ENCODE results near the gene SLC44A3.

DNA sequence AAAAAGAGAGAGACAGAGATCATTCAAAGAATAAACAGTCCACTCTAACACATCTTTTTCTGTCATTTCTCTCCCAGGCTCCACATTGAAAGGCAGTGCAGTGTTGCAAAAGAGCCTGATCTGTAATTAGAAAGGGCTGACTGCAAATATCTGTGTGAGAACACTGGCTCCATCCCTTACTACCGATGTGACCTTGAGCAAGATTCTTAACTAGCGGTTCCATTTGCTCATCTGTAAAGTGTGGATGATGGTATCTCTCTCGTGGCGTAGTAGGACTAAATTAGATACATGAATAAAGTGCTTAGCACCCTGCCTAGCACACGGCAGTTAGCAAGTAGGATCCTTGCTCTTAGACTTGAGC is 26.9 kb upstream of the SLC44A3 start:
- TF ChIP-seq GATA3 (IDR thresholded peaks at IDR 0.05; ENCODE audit: low read depth, low read length): no peak
- no peak for TF ChIP-seq GATA2 (IDR thresholded peaks at IDR 0.05; ENCODE audit: low read depth, low read length)
